HepG2 (cell line): ENCODE data around the gene ARHGEF4. TPM values are rescaled to one million over a fixed set of nuclear protein-coding genes. Genes with fewer than 3 reads are reported as not detected.

ENCODE experiments used
- ATAC-seq: fragments of 200-7000 bp; cut with Tn5 transposase; 3 replicates; pipeline ENCODE4 v1.9.1; 2020; ENCODE audit warnings: mild to moderate bottlenecking, moderate library complexity
- BruUV-seq: library from RNA; stranded (reverse); fragments of 400-500 nt; replicated peaks from 2 replicates; lab custom pipeline; 2021; lab: Mats Ljungman, UMichigan
- CTCF ChIA-PET: fragments of 300-600 bp; formaldehyde crosslinking; extraction: SDS; loops from one replicate; lab custom pipeline; 2021; ENCODE audit warnings: low total read pairs, inconsistent platforms, low intra/inter-chr PET ratio; lab: Yijun Ruan, JAX
- POLR2A ChIA-PET: fragments of 350-600 bp; sonication (Branson Sonifier 250); formaldehyde crosslinking; loops from one replicate; lab custom pipeline; 2020; ENCODE audit warnings: antibody characterized with exemption, inconsistent platforms; lab: Yijun Ruan, JAX
- DNase-seq: peaks from one replicate; pipeline ENCODE4 v3.0.0-alpha.2; 2015; ENCODE audit warnings: low spot score
- FAIRE-seq: peaks from 3 replicates; lab custom pipeline; 2011; peaks lifted over from hg19 to GRCh38; lab: Jason Lieb, UNC
- H2AFZ ChIP-seq: one replicate; pipeline ENCODE4 v1.6.1; 2011; ENCODE audit warnings: low read length, inconsistent platforms
- H3K27ac ChIP-seq: fragments of 300-600 bp; 3 replicates; pipeline ENCODE4 v1.8.0; 2011; ENCODE audit warnings: mixed run types, mild to moderate bottlenecking, mixed read lengths, low read length, inconsistent platforms; ENCODE audit not compliant: insufficient read depth; ENCODE audit errors: extremely low read length
- H3K27me3 ChIP-seq, 2 experiments: fragments of 200-600 bp in 1 of 2; 2 replicates in 1 of 2; 3 replicates in 1 of 2; pipeline versions ENCODE4 v1.6.0 to v1.8.0; 2011; ENCODE audit warnings: low read length in 2 of 2, mild to moderate bottlenecking in 2 of 2, moderate library complexity in 2 of 2, inconsistent platforms in 1 of 2; ENCODE audit not compliant: insufficient read depth in 2 of 2, control insufficient read depth in 1 of 2
- H3K36me3 ChIP-seq, 2 experiments: fragments of 200-600 bp in 1 of 2; replicated peaks in 1 of 2; 2 replicates in 1 of 2; 3 replicates in 1 of 2; pipeline versions ENCODE4 v1.5.1 to v1.8.0; 2011; ENCODE audit warnings: low read length in 2 of 2, inconsistent platforms in 1 of 2; ENCODE audit not compliant: insufficient read depth in 2 of 2, control insufficient read depth in 1 of 2
- H3K4me1 ChIP-seq: 2 replicates; pipeline ENCODE4 v1.5.1; 2012; ENCODE audit warnings: low read length, inconsistent platforms; ENCODE audit not compliant: insufficient read depth
- H3K4me2 ChIP-seq: 2 replicates; pipeline ENCODE4 v1.6.0; 2011; ENCODE audit warnings: low read depth, low read length, inconsistent platforms
- H3K4me3 ChIP-seq, 3 experiments: fragments of 200-600 bp in 1 of 3; sonication (generic), shearing (Covaris generic) in 1 of 3; replicated peaks in 1 of 3; 2 replicates each; pipeline ENCODE4 v1.5.1; 2011 to 2016; ENCODE audit warnings: low read length in 3 of 3, inconsistent platforms in 2 of 3, low read depth in 2 of 3, mild to moderate bottlenecking in 2 of 3, control low read depth in 1 of 3, mixed read lengths in 1 of 3; ENCODE audit not compliant: insufficient read depth in 1 of 3
- H3K79me2 ChIP-seq: one replicate; pipeline ENCODE4 v1.6.1; 2011; ENCODE audit warnings: low read length, inconsistent platforms; ENCODE audit not compliant: insufficient read depth
- H3K9ac ChIP-seq: 2 replicates; pipeline ENCODE4 v1.6.0; 2011; ENCODE audit warnings: mild to moderate bottlenecking, low read depth, low read length, inconsistent platforms; ENCODE audit not compliant: insufficient read depth
- H3K9me3 ChIP-seq: 2 replicates; pipeline ENCODE4 v1.5.1; 2012; ENCODE audit warnings: mild to moderate bottlenecking, low read length
- H4K20me1 ChIP-seq: 2 replicates; pipeline ENCODE4 v1.6.0; 2011; ENCODE audit warnings: inconsistent platforms, mild to moderate bottlenecking, low read length, moderate library complexity; ENCODE audit not compliant: insufficient read depth
- ADNP ChIP-seq: sonication (generic); formaldehyde crosslinking; IDR thresholded peaks from 2 replicates; pipeline ENCODE4 v1.4.0; 2020; ENCODE audit warnings: missing genetic modification reagents
- ATF7-NPFF ChIP-seq: sonication (generic); formaldehyde crosslinking; IDR thresholded peaks from 2 replicates; pipeline ENCODE4 v1.8.1; 2023; ENCODE audit warnings: mild to moderate bottlenecking, low read depth, missing genetic modification reagents, moderate library complexity
- CEBPB ChIP-seq: IDR thresholded peaks from 2 replicates; pipeline ENCODE4 v1.6.1; 2011; ENCODE audit warnings: low read depth, low read length, improper control_type of control experiment, borderline replicate concordance
- CHD4 ChIP-seq: fragments of 200-600 bp; sonication (generic); IDR thresholded peaks from 2 replicates; pipeline ENCODE4 v1.7.0; 2017; ENCODE audit warnings: mild to moderate bottlenecking, low read length, borderline replicate concordance
- FOXO1 ChIP-seq: sonication (generic); formaldehyde crosslinking; IDR thresholded peaks from 2 replicates; pipeline ENCODE4 v1.4.0; 2020; ENCODE audit warnings: missing genetic modification reagents
- GZF1 ChIP-seq: sonication (generic); formaldehyde crosslinking; IDR thresholded peaks from 2 replicates; pipeline ENCODE4 v1.5.1; 2020; ENCODE audit warnings: mild to moderate bottlenecking, missing genetic modification reagents
- HNF4A ChIP-seq: sonication (generic); formaldehyde crosslinking; IDR thresholded peaks from 2 replicates; pipeline ENCODE4 v1.4.0; 2020; ENCODE audit warnings: missing genetic modification reagents
- LCORL ChIP-seq, 2 experiments: fragments of 450-650 bp in 1 of 2; sonication (generic) in 1 of 2; formaldehyde crosslinking in 1 of 2; IDR thresholded peaks; 2 replicates each; pipeline versions ENCODE4 v1.5.0 to v1.6.1; 2017 to 2020; ENCODE audit warnings: antibody characterized with exemption in 1 of 2, missing genetic modification reagents in 1 of 2
- PATZ1 ChIP-seq: sonication (generic); formaldehyde crosslinking; IDR thresholded peaks from 2 replicates; pipeline ENCODE4 v1.4.0; 2020; ENCODE audit warnings: missing genetic modification reagents
- TEAD2 ChIP-seq: sonication (generic); formaldehyde crosslinking; IDR thresholded peaks from 2 replicates; pipeline ENCODE4 v1.9.0; 2021; ENCODE audit warnings: missing genetic modification reagents
- THYN1 ChIP-seq: sonication (generic); formaldehyde crosslinking; IDR thresholded peaks from 2 replicates; pipeline ENCODE4 v1.8.1; 2023; ENCODE audit warnings: low read depth, mild to moderate bottlenecking, moderate library complexity, missing genetic modification reagents, borderline replicate concordance
- XRCC5 ChIP-seq: fragments of 200-400 bp; formaldehyde crosslinking; optimal IDR thresholded peaks from 2 replicates; pipeline ENCODE3; 2017; ENCODE audit warnings: mild to moderate bottlenecking, low read length
- ZNF235 ChIP-seq: sonication (generic); formaldehyde crosslinking; IDR thresholded peaks from 2 replicates; pipeline ENCODE4 v1.8.1; 2023; ENCODE audit warnings: mild to moderate bottlenecking, missing genetic modification reagents, borderline replicate concordance
- ZNF30 ChIP-seq: sonication (generic); formaldehyde crosslinking; IDR thresholded peaks from 2 replicates; pipeline ENCODE4 v1.5.0; 2020; ENCODE audit warnings: mild to moderate bottlenecking, missing genetic modification reagents
- ZNF549 ChIP-seq: sonication (generic); formaldehyde crosslinking; IDR thresholded peaks from 2 replicates; pipeline ENCODE4 v1.5.0; 2020; ENCODE audit warnings: missing genetic modification reagents
- ZSCAN20 ChIP-seq: sonication (generic); formaldehyde crosslinking; IDR thresholded peaks from 2 replicates; pipeline ENCODE4 v1.4.0; 2020; ENCODE audit warnings: missing genetic modification reagents, mild to moderate bottlenecking, borderline replicate concordance
- ZSCAN30 ChIP-seq: sonication (generic); formaldehyde crosslinking; IDR thresholded peaks from 2 replicates; pipeline ENCODE4 v1.5.0; 2020; ENCODE audit warnings: mild to moderate bottlenecking, missing genetic modification reagents
- WGBS: methylation state at CpG from one replicate; pipeline ENCODE4 v1.1.6; 2017; ENCODE audit warnings: low lambda C conversion rate; 5-methylcytosine and 5-hydroxymethylcytosine counted together
- in situ Hi-C: cut with HindIII; loops from 2 replicates; pipeline ENCODE4 v1.10.0; 2017; ENCODE audit warnings: low pct_unique_long_range_greater_than_20kb; ENCODE audit not compliant: extremely low pct_ligation_motif_present
- intact Hi-C: fragments of 100-400 bp; cut with micrococcal nuclease; formaldehyde crosslinking; loops from one replicate; pipeline ENCODE4 v1.10.0; 2022; ENCODE audit not compliant: unreplicated experiment
- polyA plus RNA-seq, 8 experiments: library from polyadenylated mRNA; depleted of rRNA in 3 of 8; stranded (reverse) in 7 of 8; unstranded in 1 of 8; fragments of >200 nt; fragmentation: Illumina TruSeq in 4 of 8; extraction: Trizol in 4 of 8; gene quantifications; 2 replicates each; pipeline versions ENCODE4 v1.2.1 to v1.2.3, GENCODE V29; 2011 to 2016; ENCODE audit warnings: low read depth in 4 of 8, missing spikeins in 1 of 8, mixed read lengths in 1 of 8; ENCODE audit not compliant: insufficient read depth in 1 of 8
- total RNA-seq, 5 experiments: library from RNA; depleted of rRNA; stranded (reverse); fragments of >200 nt; fragmentation: Illumina TruSeq; extraction: Trizol; gene quantifications; 2 replicates each; pipeline ENCODE4 v1.2.3, GENCODE V29; 2016; ENCODE audit warnings: low read depth in 1 of 5

The ARHGEF4 gene
- total and polyA plus RNA-seq, 2 of the 13 experiments (the other 11 are each of a cell fraction or from before 2014, with no cell fraction given) = 0.11 to 0.13 TPM

- peaks cover 34% of the 10 kb centered on the region for H4K20me1 ChIP-seq
- in situ Hi-C loops = no loop called here
Measured at GRCh38 chr2:131067465-131068125, 230.9 kb downstream of the ARHGEF4 start.

More at GRCh38 chr2:131067465-131068125, 230.9 kb downstream of the ARHGEF4 start:
- ChIA-PET POLR2A (no interaction called here), CTCF (no interaction called here)
- no TSS peak for BruUV-seq
- Histone ChIP-seq H3K36me3 (peaks cover 30 to 72% of the 10 kb centered on the region in 2 experiments), H2AFZ (no peak overlapping the region)
- no peak for DNase-seq
- no peak for TF ChIP-seq THYN1 (CRISPR knock-in tag)
- no peak for TF ChIP-seq FOXO1
- TF ChIP-seq GZF1 = no peak
- no peak for TF ChIP-seq ATF7-NPFF (CRISPR knock-in tag)
- TF ChIP-seq XRCC5 = no peak
- TF ChIP-seq CHD4 = no peak
- TF ChIP-seq ZSCAN20 (CRISPR knock-in tag) = no peak
- no peak for TF ChIP-seq ADNP (CRISPR knock-in tag)
- TF ChIP-seq LCORL (IDR thresholded peaks at IDR 0.05) = peak; percentile 93
- no peak for TF ChIP-seq LCORL (CRISPR knock-in tag; IDR thresholded peaks at IDR 0.05)
- no peak for TF ChIP-seq CEBPB
- no peak for TF ChIP-seq ZNF30 (CRISPR knock-in tag)
- TF ChIP-seq PATZ1 (CRISPR knock-in tag) = 0 out of 2 replicates have a peak, but pooled peaks have one; percentile 36
- TF ChIP-seq ZNF235 (CRISPR knock-in tag) = no peak
- TF ChIP-seq TEAD2 (CRISPR knock-in tag) = no peak
- no peak for TF ChIP-seq ZSCAN30 (CRISPR knock-in tag)
- no peak for TF ChIP-seq ZNF549 (CRISPR knock-in tag)
- 0 out of 2 replicates have a peak, but pooled peaks have one; percentile 14 for TF ChIP-seq HNF4A
- TF ChIP-seq, all 625 proteins: peak for 3
- ATAC-seq (no peak), FAIRE-seq (no peak)
- no peak overlapping the region for H3K4me2 ChIP-seq
- H3K9me3 ChIP-seq = no peaks in the 10 kb centered on the region
- intact Hi-C loops = no loop called here
- WGBS = 68% methylated on average over 2 of the region's 2 CpGs
- peaks cover 76% of the 10 kb centered on the region for H3K79me2 ChIP-seq
- no peak overlapping the region for H3K9ac ChIP-seq
- no peak overlapping the region for H3K27ac ChIP-seq
- peaks cover 18% of the 10 kb centered on the region for H3K4me1 ChIP-seq
- H3K4me3 ChIP-seq = no peak overlapping the region
- no peaks in the 10 kb centered on the region for H3K27me3 ChIP-seq
